GM18520 (cell line): Measurements from ENCODE around the gene EMC6.

Experiments
- ATAC-seq: cut with Tn5 transposase; IDR thresholded peaks from one replicate; pipeline ENCODE4 v1.9.1; 2021; ENCODE audit not compliant: unreplicated experiment

Gene EMC6

DNA sequence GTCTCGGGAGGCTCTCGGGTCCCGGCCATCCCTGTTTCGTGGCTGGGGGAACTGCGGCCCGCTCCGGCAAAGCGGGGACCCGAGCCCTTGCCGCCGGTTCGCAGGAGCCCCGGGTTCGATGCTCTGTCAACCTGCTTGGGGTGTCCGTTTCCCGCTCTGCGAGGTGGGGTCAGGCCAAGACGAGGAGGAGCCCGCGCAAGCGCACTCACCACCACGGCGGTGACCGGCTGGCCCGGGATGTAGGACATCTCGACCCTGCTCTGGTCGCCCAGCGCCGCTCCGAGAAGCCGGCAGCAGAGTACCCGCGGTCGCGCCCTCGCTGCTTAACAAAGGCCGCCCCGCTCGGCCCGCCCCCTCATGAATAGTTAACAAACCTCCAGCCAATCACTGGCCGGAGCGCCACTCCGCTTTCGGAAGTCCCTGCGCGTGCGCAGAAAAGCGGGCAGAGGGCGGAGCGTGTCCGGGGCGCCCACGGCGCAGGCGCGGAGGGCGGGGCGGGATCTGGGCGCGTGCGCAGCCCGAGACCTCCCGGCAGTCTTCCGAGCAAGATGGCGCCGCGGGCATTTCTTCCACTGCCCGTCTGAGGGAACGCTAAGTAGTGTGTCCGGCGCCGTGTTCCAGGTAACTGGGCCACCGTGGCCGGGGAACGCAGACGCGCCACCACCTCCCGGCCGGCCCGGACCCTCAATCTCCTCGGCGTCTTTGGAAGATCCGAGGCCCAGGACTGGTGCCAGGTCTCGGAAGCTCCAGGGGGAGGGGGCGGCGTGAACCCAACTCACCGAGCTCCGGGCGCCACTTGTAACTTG lies at the start of gene EMC6, which contains the start of gene TAX1BP3:
TSS of gene EMC6 (plus strand) at position 534 of the 806 bp plus-strand sequence. CDS start 335 bp downstream, outside the sequence.
TSS of gene TAX1BP3 (minus strand) at position 300 of the 806 bp plus-strand sequence. CDS start at position 248, 52 bp downstream.
- peak; percentile 91 for ATAC-seq

DNA sequence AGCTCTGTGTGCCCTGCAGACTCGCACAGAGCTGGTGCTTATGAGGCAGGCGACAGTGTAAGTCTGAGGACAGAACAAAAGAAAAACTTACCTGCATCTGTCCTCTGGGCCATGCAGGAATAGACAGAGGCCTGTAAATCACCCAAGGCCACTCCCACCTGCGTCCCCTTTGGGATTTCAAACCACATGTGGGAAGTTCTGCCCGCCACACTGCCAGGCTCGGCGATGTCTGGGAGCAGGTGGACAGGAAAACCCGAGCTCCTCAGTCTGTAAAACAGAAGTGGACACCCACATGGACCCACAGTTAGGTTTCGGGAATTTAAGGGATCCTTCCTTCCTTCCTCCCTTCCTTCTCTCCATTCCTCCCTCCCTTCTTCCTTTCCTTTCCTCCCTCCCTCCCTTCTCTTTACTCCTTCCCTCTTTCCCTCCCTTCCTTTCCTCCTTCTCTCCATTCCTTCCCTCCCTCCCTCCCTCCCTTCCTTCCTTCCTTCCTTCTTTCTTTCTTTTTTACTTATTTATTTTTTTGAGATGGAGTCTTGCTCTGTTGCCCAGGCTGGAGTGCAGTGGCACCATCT lies 47.4 kb upstream of the EMC6 start:
- no peak for ATAC-seq

DNA sequence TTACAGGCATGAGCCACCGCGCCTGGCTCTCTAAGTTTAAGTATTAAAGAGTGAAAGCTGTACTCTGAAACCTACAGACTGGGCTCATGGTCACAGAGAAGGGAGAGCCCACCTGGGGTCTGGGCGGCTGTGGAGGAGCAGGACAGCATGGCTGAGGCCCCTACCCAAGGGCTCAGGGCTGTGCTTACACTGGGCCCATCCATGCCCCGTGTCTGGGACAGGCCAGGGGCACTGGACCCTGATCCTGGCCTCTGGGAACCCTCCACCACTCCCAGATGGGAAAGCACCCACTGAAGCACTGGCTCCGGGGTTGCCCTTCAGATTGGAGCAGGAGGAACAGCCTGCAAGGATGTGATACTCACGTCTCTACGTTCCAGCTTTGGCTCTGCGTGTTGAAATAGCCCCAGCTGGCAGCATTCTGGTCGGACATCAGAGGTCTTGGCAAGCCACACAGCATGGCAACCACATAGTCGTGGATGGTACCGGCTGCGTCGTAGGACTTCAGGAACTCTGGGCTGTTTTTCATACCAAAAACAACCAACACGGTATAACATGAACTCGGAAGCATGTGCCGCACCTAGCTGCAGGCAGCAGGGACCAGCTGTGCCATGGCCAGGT lies 45.5 kb upstream of the EMC6 start:
- no peak for ATAC-seq

DNA sequence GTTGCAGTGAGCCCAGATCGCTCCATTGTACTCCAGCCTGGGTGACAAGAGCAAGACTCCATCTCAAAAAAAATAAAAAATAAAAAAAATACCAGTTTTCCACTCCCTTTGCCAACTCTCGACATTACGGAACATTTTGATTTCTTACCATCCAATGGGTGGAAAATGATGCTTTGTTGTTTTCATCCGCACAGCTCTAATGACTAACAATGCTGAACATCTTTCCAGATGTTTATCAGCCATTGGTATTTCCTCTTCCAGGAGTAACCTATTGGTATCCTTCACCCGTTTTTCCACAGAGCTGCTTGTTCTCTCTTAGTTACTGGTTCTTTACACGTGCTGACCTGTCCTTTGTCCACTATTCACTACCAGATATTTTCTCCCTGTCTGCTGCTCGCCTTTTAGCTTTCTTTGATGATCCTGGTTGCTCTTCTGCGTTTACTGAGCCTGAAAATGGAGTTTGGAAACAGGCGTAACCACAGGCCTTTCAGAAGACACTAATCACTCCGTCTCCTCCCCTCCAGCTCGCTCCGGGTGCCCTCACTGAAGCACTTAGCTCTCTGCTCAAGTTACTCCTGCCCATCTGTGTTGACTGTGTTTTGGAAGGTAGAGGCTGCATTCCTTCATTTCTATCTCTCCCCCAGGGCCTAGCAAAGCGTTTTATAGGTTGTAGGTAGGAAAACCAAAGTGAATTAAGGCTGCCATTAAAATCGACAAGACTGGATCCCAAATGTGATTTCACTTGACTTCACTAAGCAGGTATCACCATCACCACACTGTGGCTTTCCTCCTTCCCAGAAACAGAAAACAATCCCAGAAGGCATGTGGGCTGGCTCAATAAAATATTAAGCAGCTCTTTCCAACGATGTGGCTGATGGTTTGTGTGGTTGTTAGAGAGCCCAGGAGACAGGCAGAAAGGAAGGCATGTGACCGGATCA lies 41.5 kb upstream of the EMC6 start:
- no peak for ATAC-seq

DNA sequence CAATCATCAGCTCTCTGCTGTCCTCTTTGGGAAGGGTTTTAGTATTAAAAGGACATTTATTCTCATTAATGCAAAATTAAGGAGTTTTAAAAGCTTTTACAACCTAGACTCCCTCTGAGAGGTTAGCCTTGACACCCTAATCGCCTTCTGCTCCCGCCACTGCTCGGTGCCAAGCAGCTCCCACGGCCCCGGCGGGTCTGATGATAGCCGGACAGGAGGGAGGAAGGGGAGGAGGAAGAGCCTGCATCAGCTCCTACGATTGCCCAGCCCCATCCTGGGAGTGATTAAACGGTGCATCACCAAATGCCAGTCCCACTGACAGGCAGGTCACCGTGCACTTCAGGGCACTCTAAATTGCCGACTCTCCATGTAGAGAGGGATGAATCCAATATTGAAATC lies 40.8 kb upstream of the EMC6 start:
- ATAC-seq, result no peak

DNA sequence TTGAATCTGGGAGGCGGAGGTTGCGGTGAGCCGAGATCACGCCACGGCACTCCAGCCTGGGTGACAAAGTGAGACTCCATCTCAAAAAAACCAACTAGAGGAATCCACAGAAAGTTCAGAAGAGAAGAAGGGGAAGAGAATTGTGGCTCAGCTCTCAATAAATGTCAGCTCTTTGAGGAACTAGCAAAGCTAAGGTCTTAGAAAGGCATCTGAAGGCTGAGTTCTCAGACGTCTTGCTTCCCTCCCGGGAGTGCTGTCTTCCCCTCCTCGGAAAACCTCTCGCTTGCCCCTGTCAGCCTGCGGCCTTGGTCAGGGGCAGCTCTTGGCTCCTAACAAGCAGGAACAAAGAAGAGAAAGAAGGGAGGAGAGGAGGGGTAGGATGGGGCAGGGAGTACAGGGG lies 37.8 kb upstream of the EMC6 start:
- no peak for ATAC-seq

DNA sequence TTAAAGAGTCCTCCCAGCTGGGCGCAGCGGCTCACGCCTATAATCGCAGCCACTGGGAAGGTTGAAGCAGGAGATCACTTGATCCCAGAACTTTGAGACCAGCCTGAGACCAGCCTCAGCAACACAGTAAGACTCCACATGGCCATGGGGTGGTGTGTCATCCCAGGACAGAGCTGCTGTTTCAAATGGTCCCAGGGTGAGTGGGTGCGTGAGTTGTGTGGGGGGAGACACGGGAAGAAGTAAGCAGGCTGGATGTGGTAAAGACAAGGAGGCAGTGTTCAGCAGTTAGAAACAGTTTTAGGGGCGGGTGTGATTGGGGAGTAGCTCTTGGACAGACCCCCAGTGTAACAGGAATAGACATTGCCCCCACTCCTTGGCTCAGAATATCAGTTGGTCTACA lies 36.3 kb upstream of the EMC6 start:
- no peak for ATAC-seq

DNA sequence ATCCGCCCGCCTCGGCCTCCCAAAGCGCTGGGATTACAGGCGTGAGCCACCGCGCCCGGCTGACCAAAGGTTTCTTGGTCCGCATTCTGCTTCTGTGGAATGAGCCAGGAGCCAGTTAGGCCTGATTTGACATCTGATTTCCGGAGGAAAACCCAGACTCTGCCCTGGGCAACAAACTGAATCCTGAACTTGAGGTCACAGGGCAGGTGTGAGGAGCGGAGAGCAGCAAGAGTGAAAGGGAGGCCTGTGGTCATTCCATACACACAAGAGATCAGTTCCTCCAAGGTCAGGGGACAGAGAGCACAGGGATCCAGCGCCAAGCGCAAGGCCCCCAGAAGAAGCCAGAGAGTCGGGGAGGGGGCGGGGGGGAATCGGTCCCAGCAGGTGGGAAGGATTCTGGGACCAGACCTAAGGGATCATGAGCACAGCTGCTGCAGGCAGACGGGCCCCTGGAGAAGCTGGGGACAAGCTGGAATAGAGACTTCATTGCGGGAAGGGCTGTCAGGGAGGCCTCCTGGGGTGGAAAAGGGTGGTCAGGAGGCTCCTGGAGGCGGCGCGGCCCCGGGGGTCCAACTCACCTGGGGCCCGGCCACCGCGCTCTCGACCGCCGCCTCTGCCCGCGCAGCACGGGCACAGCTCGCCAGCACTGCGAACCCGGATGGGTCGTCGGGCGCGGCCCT lies 33.0 kb upstream of the EMC6 start:
- ATAC-seq, result no peak

DNA sequence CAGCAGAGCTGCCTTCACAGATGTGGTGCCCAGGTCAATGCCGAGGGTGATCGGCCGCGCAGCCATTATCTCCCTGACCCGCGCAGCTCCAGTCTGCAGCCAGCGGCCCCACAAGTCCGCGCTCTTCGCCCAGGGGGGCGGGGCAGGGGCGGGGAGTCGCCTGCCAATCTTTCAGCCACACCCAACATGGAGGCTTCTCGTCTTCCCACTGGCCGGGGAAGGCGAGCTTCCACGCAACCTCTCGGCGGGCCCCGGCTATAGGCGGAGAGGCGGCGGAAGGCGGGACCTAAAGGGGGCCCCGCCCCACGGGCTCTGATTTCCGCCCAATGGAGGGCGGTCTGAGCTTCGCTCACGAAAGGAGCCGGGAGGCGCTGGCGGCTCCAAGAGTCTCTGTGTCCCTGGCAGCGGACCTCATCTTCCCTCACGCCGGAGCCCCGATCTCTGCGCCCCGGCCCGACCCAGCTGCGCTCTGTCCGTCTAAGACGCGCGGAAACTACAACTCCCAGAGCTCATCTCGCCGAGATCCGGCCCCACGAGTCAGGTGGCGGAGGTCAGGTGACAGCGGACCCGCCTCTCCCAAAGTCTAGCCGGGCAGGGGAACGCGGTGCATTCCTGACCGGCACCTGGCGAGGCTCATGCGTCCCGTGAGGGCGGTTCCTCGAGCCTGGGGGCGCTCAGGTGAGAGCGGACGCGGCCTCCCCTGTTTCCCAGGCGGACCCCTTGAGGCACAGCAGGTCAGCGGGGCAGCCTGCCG lies 32.3 kb upstream of the EMC6 start, which contains the start of the genes CTNS and SHPK:
TSS of gene CTNS (plus strand) at position 607 of the 754 bp plus-strand sequence. CDS start 3,447 bp downstream, outside the sequence.
TSS of gene SHPK (minus strand) at position 97 of the 754 bp plus-strand sequence. CDS start at position 66, 31 bp downstream.
- peak; percentile 92 for ATAC-seq

DNA sequence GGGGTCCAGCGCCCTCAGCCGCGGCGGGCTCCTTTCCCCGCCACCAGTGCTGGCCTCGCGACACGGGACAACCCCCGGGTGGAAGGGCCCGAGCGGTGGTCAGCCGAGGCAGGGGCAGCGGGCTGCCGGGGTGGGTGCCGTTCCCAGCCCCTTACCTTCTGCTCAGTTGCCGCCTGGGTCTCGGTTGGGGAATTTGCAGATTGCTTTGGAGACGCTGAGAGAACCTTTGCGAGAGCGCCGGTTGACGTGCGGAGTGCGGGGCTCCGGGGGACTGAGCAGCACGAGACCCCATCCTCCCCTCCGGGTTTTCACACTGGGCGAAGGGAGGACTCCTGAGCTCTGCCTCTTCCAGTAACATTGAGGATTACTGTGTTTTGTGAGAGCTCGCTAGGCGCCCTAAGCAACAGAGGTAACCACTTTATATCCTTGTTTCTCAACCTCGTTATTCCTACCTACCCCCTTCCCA lies 31.7 kb upstream of the EMC6 start:
- ATAC-seq, result no peak

DNA sequence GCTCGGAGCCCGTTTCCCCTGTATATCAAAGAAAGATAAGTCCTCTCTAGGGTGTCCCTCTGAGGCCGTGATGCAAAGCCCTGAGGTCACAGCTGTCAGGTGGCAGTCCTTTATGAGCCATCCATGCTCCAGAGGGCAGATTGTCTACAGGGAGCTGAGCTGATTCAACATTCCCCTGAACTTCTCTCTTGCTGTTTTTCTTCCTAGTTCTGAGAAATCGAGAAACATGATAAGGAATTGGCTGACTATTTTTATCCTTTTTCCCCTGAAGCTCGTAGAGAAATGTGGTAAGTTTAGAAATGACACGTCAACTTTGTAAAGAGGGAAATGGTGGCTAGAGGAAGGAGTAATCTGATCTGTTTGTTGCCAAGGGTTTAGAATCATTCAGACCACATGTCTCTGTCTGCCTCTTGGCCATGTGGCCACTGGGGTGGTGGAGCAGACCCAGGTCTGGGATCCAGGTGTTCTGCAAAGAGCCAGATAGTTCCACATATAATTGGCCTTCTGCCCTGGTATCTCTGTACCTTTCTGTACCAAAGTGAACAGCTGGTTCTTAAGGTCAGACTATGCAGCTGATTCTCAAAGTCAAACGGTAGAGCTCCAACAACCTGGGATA lies 28.5 kb upstream of the EMC6 start:
- no peak for ATAC-seq

DNA sequence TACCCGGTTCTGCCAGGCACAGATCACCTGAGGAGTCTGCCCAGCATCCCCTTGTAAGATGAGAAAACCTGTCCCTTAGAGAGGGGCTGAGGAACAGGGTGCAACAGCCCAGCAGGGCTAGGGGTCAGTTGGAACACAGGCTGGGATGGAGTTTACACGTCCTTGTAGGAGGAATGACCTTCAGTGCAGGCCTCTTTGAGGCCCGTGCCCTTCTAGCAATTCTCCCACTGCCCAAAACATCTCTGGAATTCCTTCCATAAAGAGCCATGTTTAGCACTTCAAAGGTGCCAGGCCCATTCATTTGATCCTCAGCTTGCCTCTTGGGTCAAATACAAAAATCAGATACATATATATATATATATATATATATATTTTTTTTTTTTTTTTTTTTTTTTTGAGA lies 27.6 kb upstream of the EMC6 start:
- ATAC-seq, result no peak

DNA sequence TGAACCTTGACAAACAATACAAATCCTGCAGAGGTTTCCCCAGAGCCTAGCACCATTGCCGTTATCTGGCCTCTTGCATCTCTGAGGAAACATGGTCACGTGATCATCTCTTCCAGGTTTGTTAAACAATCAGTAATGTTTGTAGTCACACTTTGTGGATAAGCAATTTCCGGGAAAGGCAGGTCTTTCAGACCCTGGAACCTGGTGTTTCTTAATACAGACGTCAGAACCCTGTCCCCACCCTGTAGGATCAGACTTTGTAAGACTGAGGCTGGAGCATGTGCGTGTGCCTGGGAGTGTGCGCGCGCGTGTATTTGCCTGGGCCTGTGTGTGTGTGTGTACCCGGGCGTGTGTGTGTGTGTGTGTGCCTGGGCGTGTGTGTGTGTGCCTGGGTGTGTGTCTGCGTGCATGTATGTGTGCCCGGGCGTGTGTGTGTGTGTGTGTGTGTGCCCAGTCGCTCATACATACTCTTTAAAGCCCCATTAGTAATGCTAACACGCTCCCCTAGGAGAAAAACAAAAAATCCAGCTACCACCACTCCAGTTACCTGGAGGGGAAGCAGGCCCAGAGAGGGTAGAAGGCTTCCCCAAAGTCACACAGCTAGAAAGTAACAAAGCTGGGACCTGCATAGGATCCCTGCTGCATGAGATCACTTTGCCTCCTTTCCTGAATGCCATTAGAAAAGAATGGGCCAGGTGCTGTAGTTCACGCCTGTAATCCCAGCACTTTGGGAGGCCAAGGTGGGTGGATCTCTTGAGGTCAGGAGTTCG lies 26.7 kb upstream of the EMC6 start:
- no peak for ATAC-seq

DNA sequence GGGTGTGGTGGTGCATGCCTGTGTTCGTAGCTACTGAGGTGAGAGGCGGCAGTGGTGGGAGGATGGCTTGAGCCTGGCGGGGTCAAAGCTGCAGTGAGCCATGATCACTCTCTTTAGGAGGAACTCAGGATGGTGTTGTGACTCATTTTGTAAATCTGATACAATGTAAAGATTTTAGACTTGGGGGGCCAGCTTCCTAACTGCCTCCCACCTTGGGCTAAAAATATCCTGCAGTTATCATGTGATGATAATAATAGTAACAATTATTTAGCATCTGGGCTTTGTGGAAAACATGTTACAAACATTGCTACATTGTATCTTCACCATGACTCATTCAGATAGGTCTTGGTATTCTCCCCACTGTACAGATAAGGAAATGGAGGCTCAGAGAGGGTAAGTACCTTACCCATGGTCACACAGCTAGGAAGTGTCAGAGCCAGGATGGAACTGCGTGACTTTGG lies 24.7 kb upstream of the EMC6 start:
- ATAC-seq, result no peak

DNA sequence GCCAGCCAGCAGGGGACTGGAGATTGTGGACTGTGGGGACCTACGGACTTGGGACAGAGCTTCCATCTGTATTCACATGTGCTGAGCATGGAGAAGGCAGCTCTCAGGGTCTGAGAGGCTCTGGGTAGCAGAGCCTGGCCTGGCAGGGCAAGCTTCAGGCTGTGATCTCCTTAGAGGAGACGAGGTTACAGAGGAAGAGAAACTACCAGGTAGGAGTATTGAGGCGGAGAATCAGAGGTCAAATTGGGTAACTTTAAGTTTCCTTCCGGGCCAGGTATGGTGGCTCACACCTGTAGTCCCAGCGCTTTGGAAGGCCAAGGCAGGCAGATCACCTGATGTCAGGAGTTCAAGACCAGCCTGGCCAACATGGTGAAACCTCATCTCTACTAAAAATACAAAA lies 23.3 kb upstream of the EMC6 start:
- no peak for ATAC-seq

DNA sequence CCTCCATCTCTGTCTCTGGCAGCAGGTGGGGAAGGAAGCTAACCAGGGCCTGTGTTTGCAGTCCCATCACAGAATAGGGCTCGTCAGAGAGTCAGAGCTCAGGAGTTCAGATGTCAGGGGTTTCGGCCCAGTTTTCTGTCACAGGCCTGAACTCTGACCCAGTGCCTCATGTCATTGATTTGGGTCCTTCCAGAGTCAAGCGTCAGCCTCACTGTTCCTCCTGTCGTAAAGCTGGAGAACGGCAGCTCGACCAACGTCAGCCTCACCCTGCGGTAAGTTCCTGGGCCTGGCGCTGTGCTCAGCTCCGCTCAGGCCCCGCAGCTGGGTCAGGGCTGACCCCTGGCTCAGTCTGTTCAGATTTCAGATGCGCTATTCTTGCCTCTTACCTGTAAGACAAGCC lies 21.4 kb upstream of the EMC6 start:
- no peak for ATAC-seq

DNA sequence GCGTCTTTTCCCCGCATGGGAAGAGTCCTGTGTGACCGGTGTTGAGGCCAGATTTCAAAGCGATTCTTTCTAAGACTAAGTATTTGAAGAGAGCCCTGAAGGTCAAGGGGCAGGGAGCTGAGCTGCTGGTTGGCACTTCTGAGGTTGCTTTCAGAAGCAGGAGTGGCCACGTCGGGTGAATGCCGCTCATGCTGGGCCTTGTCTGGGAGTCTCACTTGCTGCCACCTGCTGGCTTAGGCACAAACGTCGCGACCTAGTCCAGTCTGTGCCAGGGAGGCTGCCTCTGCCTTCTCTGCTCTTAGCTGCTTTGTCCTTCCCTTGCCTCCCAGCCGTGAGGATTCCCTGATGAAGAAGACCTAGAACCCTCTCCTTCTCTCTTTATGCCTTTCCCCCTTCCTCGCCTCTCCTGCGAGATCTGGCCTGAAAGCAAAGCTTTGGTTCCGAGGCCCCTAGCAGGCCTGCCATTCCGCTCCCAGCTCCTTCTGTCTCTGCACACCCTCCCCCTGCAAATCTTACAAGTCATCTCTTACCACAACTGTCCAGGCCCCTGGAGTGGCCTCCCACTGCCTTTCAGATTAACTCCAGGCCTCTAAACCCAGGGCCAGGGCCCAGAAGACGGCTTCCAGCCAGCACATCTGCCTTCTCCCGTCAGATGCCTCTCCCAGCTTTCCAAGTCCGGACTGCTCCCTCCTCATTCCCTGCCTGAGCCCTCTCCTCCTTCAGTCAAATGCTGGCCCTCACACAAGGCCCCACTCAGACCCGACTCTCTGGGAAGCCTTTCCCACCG lies 20.6 kb upstream of the EMC6 start:
- ATAC-seq, result no peak
